HG03025 (cell line): ENCODE results near the gene TMBIM6.
"Not testable (repeated sequence)": the region's sequence is repeated elsewhere in the genome, so short reads cannot be mapped to it uniquely, and the experiment has no call there.

Source experiments
- ATAC-seq: cut with Tn5 transposase; IDR thresholded peaks from one replicate; pipeline ENCODE4 v1.9.1; 2021; ENCODE audit warnings: mild to moderate bottlenecking, moderate library complexity; ENCODE audit not compliant: unreplicated experiment, low FRiP score

TMBIM6 gene

GRCh38 chr12:49721355-49721754 lies 20.0 kb upstream of the TMBIM6 start:
- ATAC-seq = not testable (repeated sequence)

DNA sequence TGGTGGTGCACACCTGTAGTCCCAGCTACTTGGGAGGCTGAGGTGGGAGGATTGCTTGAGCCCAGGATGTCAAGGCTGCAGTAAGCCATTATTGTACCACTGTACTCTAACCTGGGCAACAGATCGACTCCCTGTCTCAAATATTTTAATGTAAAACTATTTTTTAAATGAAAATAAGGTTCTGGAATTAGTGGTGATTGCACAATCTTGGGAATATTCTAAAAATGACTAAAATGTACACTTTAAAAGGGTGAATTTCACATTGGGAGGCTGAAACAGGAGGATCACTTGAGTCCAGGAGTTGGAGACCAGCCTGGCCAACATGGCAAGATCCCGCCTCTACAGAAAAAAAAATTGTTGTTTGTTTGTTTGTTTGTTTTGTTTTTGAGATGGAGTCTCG lies 12.9 kb upstream of the TMBIM6 start:
- ATAC-seq = no peak

- no peak for ATAC-seq
Observed at GRCh38 chr12:49730050-49730449, 11.3 kb upstream of the TMBIM6 start.

- no peak for ATAC-seq
Observed at GRCh38 chr12:49730568-49731101, 10.7 kb upstream of the TMBIM6 start.

GRCh38 chr12:49733219-49734017 lies 7.9 kb upstream of the TMBIM6 start:
- no peak for ATAC-seq

GRCh38 chr12:49734900-49735299 lies 6.5 kb upstream of the TMBIM6 start:
- ATAC-seq = not testable (repeated sequence)

- not testable (repeated sequence) for ATAC-seq
Observed at GRCh38 chr12:49738721-49739120, 2.6 kb upstream of the TMBIM6 start.

GRCh38 chr12:49740277-49740676 lies 1.1 kb upstream of the TMBIM6 start:
- ATAC-seq = not testable (repeated sequence)

DNA sequence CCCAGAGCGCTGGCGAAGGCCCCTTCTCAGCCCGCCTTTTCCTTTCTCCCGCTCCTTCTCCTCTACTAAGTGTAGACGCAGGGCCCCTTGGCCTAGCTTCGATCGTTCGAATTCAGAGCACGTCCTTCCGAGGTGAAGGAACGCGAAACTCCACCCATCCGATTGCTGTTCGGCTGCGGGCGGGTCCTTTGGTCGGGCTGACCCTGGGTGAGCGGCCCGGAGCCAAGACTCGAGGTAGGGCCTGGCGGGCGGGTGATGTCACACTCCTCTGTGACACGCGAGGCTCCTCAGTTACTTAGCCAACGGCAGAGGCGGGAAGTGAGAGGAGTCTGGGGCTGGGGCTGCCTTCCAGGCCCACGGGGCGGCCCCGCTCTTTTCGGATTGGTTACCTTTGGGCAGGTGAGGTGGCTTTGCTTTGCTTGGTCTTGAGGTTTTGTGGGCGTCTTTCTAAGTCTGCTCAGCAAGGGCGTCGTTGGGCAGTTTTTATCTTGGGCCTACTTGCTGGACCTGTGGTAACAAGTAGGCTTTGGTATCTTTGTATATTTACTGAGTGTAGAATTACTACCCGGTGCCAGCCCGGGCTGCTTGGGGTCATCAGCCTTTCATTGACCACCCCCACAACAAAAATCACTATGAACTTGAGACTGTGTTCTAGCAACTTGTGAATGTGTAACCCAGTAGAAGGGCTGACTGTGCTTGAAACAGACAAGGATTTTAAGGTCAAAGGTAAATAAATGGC lies 694 bp downstream of the TMBIM6 start:
- peak; percentile 59 for ATAC-seq

- ATAC-seq = no peak
Observed at GRCh38 chr12:49744363-49744885, 3.1 kb downstream of the TMBIM6 start.

DNA sequence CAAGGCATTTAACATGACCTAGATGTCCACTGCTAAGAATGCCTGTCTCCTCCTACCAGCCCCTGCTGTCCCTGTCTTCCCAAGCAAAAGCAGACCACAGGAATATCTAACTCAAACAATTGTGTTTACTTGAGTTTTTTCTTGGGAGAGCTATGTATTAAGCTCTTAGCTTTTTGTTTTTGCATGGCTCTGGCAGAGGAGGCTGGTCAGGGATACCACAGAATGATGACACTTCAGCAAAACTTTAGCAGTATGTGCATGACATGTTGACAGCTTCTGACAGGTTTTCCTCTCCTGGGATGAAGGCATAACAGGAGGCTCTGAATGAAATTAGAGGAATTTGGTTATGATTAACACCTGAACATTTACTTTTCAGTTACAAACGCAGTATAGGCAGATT lies 6.9 kb downstream of the TMBIM6 start:
- no peak for ATAC-seq

DNA sequence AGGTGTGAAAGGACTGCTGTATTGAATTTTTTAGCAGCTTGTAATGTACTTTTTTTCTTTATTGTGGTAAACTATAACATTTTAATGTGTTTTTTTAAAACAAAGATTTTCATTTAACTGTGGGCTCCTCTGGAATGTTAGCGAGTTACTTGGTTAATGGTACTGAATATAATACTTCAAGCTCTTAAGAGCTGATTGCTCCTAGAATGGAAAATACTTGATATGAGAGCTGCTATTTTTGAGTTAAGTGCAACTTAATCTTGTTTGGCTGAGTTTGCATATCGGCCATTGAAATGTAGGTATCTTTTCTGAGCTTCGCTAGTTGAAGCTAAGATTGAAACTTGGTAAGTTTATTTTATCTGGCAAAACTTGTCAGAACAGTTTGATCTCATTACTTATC lies 7.4 kb downstream of the TMBIM6 start:
- ATAC-seq = no peak

- no peak for ATAC-seq
Observed at GRCh38 chr12:49750027-49750995, 9.0 kb downstream of the TMBIM6 start.

- ATAC-seq = no peak
Observed at GRCh38 chr12:49750996-49751393, 9.6 kb downstream of the TMBIM6 start.

DNA sequence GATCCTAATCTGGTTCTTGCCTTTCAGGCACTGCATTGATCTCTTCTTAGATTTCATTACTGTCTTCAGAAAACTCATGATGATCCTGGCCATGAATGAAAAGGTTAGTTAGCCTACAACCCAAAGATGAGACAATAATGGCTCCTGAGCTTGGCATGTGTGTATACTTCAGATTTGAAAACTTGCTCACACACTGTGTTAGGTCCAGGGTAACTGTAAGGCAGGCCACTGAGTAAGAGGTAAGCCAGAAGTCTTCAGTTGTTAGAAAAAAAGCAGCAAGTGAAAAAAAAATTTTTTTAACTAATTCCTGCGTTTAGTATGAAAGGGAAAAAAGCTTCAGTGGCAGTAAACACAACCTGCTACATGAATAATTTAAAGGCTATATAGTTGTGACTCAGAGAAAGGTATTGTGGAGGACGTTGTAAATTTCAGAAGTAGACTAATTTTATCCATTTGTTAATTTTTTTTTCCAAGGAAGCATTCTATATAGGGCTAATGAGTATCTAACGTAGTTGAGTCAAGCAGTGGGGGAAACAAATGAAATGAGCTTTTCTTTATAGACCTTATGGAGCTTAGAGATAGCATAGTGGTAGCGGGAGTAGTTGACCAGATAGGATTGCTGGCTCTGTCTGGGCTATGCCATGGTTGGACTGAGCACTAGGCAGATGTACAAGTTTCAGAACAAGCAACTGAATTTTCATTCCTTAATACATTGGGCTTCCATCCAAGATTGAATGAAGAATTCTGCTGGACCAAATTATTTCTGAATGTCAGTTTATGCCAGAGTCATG lies 20.5 kb downstream of the TMBIM6 start:
- ATAC-seq = no peak

DNA sequence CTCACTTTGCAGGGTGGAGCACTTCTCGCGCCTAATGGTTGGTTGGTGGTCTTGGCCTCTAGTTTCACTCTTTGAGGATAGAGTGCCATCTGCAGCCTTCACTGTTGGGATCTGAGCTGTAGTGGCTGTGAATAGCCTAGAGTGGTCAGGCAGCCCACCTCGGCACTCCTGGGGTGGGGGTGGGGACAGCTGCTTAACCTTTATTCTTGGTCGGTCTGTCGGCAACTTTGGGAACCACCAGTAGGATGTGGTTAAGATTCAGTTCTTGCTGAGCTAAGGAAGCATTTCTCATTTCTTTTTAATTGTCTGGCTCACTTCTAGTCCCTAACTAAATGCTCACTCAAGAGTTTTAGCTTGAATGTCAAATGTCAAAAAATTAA lies 21.1 kb downstream of the TMBIM6 start:
- no peak for ATAC-seq

GRCh38 chr12:49763006-49763591 lies 21.7 kb downstream of the TMBIM6 start:
- ATAC-seq = no peak

DNA sequence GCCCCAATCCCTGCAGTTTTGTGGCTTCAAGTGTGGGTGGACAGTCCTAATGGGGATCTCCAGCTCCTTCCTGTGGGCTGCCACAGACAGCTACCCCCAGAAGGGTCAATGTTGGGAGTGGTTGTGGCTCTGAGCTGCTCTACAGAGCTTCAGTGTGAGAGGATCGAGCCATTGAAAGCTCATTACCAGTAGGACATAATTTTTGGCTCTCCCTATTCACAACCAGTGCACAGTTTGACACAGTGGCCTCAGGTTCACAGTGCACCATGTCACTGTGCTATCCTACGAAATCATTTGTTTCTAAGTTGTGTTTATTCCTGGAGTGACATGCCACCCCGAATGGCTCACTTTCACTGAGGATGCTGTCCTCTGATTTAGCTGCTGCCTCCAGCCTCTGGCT lies 22.8 kb downstream of the TMBIM6 start:
- no peak for ATAC-seq

DNA sequence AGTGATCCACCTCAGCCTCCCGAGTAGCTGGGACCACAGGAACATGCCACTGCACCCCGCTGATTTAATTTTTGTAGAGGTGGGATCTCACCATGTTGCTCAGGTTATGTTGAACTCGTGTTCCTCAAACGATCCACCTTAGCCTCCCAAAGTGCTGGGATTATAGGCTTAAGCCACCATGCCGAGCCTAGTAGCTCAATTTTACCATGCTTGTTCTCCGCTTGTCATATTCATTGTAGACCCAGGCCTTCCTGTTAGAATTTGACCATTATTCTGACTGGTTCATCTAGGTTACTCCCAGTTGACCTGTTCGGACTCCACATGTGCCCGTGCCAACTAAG lies 24.7 kb downstream of the TMBIM6 start:
- no peak for ATAC-seq
